Suprapubic skin (tissue), 4 donors: ENCODE measurements around the gene VAMP3.

Source experiments
- EP300 ChIP-seq: sonication (generic); formaldehyde crosslinking; IDR thresholded peaks from one replicate; pipeline ENCODE4 v1.6.1; 2017; ENCODE audit warnings: antibody characterized with exemption
- POLR2A ChIP-seq, 2 donors: fragments of 450-650 bp; IDR thresholded peaks; one replicate each; pipeline ENCODE4 v1.6.1; 2017; ENCODE audit warnings: antibody characterized with exemption in 2 of 2, mild to moderate bottlenecking in 2 of 2, moderate library complexity in 2 of 2
- POLR2AphosphoS5 ChIP-seq, 3 donors: sonication (generic); formaldehyde crosslinking; IDR thresholded peaks; one replicate each; pipeline ENCODE4 v1.6.1; 2017; ENCODE audit warnings: antibody characterized with exemption in 3 of 3
- TF ChIP-seq, protein P1 (sequence below), 2 donors: fragments of 200-600 bp in 1 of 2; fragments of 450-650 bp in 1 of 2; sonication (generic) in 1 of 2; IDR thresholded peaks; one replicate each; pipeline ENCODE4 v1.5.1; 2016 to 2019; ENCODE audit warnings: antibody characterized with exemption in 2 of 2, mild to moderate bottlenecking in 1 of 2, moderate library complexity in 1 of 2

DNA sequence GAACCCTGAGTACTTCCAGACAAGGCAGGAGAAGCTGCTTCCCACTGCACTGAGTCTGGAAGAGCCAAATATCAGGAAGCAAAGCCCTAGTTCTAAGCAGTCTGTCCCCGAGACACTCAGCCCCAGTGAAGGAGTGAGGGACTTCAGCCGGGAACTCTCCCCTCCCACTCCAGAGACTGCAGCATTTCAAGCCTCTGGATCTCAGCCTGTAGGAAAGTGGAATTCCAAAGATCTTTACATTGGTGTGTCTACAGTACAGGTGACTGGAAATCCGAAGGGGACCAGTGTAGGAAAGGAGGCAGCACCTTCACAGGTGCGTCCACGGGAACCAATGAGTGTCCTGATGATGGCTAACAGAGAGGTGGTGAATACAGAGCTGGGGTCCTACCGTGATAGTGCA is 33.1 kb upstream of the VAMP3 start:
- TF ChIP-seq, protein P1, sequence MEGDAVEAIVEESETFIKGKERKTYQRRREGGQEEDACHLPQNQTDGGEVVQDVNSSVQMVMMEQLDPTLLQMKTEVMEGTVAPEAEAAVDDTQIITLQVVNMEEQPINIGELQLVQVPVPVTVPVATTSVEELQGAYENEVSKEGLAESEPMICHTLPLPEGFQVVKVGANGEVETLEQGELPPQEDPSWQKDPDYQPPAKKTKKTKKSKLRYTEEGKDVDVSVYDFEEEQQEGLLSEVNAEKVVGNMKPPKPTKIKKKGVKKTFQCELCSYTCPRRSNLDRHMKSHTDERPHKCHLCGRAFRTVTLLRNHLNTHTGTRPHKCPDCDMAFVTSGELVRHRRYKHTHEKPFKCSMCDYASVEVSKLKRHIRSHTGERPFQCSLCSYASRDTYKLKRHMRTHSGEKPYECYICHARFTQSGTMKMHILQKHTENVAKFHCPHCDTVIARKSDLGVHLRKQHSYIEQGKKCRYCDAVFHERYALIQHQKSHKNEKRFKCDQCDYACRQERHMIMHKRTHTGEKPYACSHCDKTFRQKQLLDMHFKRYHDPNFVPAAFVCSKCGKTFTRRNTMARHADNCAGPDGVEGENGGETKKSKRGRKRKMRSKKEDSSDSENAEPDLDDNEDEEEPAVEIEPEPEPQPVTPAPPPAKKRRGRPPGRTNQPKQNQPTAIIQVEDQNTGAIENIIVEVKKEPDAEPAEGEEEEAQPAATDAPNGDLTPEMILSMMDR (IDR thresholded peaks at IDR 0.05), result no peak
- TF ChIP-seq POLR2A (IDR thresholded peaks at IDR 0.05), result no peak
- no peak for TF ChIP-seq EP300
- TF ChIP-seq POLR2AphosphoS5 (IDR thresholded peaks at IDR 0.05), result no peak
